Heart left ventricle (tissue), 16 donors: ENCODE results near the gene CBX7. TPM values are rescaled to one million over a fixed set of nuclear protein-coding genes. Genes with fewer than 3 reads are reported as not detected.
A peak's percentile ranks its signal among the peaks of the same experiment; 100 is the strongest.

Experiments used
- ATAC-seq, 4 donors: fragments of 200-7000 bp; cut with Tn5 transposase; one replicate each; pipeline ENCODE4 v1.9.1; 2020 to 2022; ENCODE audit warnings: moderate library complexity in 4 of 4, mild to moderate bottlenecking in 3 of 4, moderate number of reproducible peaks in 1 of 4
- DNase-seq, 5 donors: peaks; one replicate each; pipeline ENCODE4 v3.0.0-alpha.2; 2020
- H3K27ac ChIP-seq, 12 donors: fragments of 200-600 bp; sonication (generic) in 4 of 12; one replicate each; pipeline versions ENCODE4 v1.5.0 to v1.8.0; 2016 to 2022; ENCODE audit warnings: mild to moderate bottlenecking in 2 of 12
- H3K27me3 ChIP-seq, 9 donors: fragments of 200-600 bp; sonication (generic) in 2 of 9; one replicate each; pipeline versions ENCODE4 v1.5.1 to v1.8.0; 2016 to 2022; ENCODE audit warnings: mild to moderate bottlenecking in 3 of 9
- H3K36me3 ChIP-seq, 9 donors: fragments of 200-600 bp; sonication (generic) in 2 of 9; one replicate each; pipeline versions ENCODE4 v1.5.0 to v1.8.0; 2018 to 2022; ENCODE audit warnings: mild to moderate bottlenecking in 2 of 9
- H3K4me1 ChIP-seq, 12 donors: fragments of 200-600 bp; sonication (generic) in 4 of 12; one replicate each; pipeline versions ENCODE4 v1.5.0 to v1.8.0; 2016 to 2022; ENCODE audit warnings: mild to moderate bottlenecking in 3 of 12
- H3K4me3 ChIP-seq, 12 donors: fragments of 200-600 bp; sonication (generic) in 4 of 12; one replicate each; pipeline versions ENCODE4 v1.5.0 to v1.8.0; 2017 to 2022; ENCODE audit warnings: mild to moderate bottlenecking in 9 of 12, moderate library complexity in 4 of 12
- H3K9me3 ChIP-seq, 12 donors: fragments of 200-600 bp; sonication (generic) in 4 of 12; one replicate each; pipeline versions ENCODE4 v1.5.0 to v1.8.0; 2016 to 2022; ENCODE audit warnings: mild to moderate bottlenecking in 1 of 12
- CTCF ChIP-seq, 12 donors: fragments of 200-600 bp; sonication (generic) in 4 of 12; IDR thresholded peaks; one replicate each; pipeline versions ENCODE4 v1.5.0 to v1.8.0; 2018 to 2022; ENCODE audit warnings: antibody characterized with exemption in 12 of 12, mild to moderate bottlenecking in 5 of 12
- POLR2A ChIP-seq, 2 donors: fragments of 450-650 bp; IDR thresholded peaks; one replicate each; pipeline ENCODE4 v1.6.1; 2017; ENCODE audit warnings: antibody characterized with exemption in 2 of 2, mild to moderate bottlenecking in 2 of 2, moderate library complexity in 2 of 2
- WGBS, 4 donors: extraction: QIAGEN DNeasy Blood & Tissue Kit in 2 of 4; methylation state at CpG; one replicate each; pipeline versions ENCODE4 v1.1.5 to v1.1.7; 2013 to 2018; 5-methylcytosine and 5-hydroxymethylcytosine counted together
- intact Hi-C, 10 donors: fragments of 100-400 bp; cut with DNase I; formaldehyde crosslinking; loops; one replicate each; pipeline versions ENCODE4 v1.11.1 to v1.14.2; 2022
- polyA plus RNA-seq, 2 donors: library from polyadenylated mRNA; stranded (reverse); fragments of 200-250 nt; gene quantifications; one replicate each; pipeline ENCODE4 v1.2.3, GENCODE V29; 2013
- total RNA-seq, 9 donors: library from RNA; depleted of rRNA in 2 of 9; stranded (reverse); fragments of >200 nt in 2 of 9; fragmentation: NEBNext Ultra II Directional in 3 of 9; extraction: Animal tissue kit (Norgen Biotek cat#: 25700) in 3 of 9; gene quantifications; one replicate each; pipeline versions ENCODE4 v1.1.0 to v1.2.4, GENCODE V29; 2016 to 2023
- donor health status: ischemic (EF 13 %, LVEDD 7.1; RV severe dilation, severe dysfunction).
- donor health status: healthy with polysubstance abuse.
- donor health status: DM: no; HTN: yes; CAD: no.
- donor health status: DM: no; HTN: no; CAD: no.
- donor health status: ischemic (EF 25% LVEDD 6.9; RV normal size, moderate dysfunction).
- donor health status: ischemic (EF 25% LVEDD 5.7; RV mildly dilated, moderate dysfunction).
- donor health status: healthy.
- donor health status: DM: yes; HTN: yes; CAD: no.
- donor health status: ischemic (EF 35%, LVEDD 5.7; RV mildly dilated, moderate dysfunction).
- donor health status: nonischemic (EF 11% LVEDD 7.7; RV severe dilation, severe dysfunction).
- donor health status: DM: yes; HTN: yes; CAD: no.
- donor health status: PGD.
- donor health status: ischemic (EF 29% LVEDD 5.4; RV normal size, mild dysfunction).
- donor health status: nonischemic (EF 23%, LVEDD 6.1; RV moderate dilation, normal function).

CBX7 gene
- total and polyA plus RNA-seq, 11 donors = 48.3 to 187 (median 69.8) TPM

GRCh38 chr22:39135092-39135896, 17.2 kb downstream of the CBX7 start:
- ATAC-seq (peak in 3 of 4 donors; percentile 66 to 75 (median 73)), DNase-seq (peak; percentile 49 to 82 (median 68))
- peaks cover 0 to 32% (median 15%) of the 10 kb centered on the region in 12 donors for H3K4me1 ChIP-seq
- peak in 11 of 12 donors; percentile 24 to 67 (median 44) for TF ChIP-seq CTCF (IDR thresholded peaks at IDR 0.05)
- no peak for TF ChIP-seq POLR2A (IDR thresholded peaks at IDR 0.05)
- no peaks in the 10 kb centered on the region for H3K27me3 ChIP-seq
- intact Hi-C loops = loop anchor here in 2 of 10 donors (5.0 to 10.0 kb wide), 2 partner anchors 263 to 370 kb away; partner anchors contain the start of gene CBX6 (in 1 of the 2)
- H3K36me3 ChIP-seq = peaks cover 0 to 58% (median 19%) of the 10 kb centered on the region in 9 donors
- WGBS, 4 donors = 48 to 62% (median 48%) methylated on average over 10 to 15 of the region's 15 CpGs
- peak overlapping the region in 1 of 12 donors; percentile 57 for H3K27ac ChIP-seq
- H3K9me3 ChIP-seq = no peaks in the 10 kb centered on the region
- H3K4me3 ChIP-seq = no peak overlapping the region

GRCh38 chr22:39134366-39135091, 18.0 kb downstream of the CBX7 start:
- no peaks in the 10 kb centered on the region for H3K9me3 ChIP-seq
- intact Hi-C loops = loop anchor here in 2 of 10 donors (5.0 to 10.0 kb wide), 2 partner anchors 262 to 370 kb away; partner anchors contain the start of gene CBX6 (in 1 of the 2)
- H3K27me3 ChIP-seq = no peaks in the 10 kb centered on the region
- H3K36me3 ChIP-seq = peaks cover 0 to 57% (median 19%) of the 10 kb centered on the region in 9 donors
- no peak overlapping the region for H3K4me3 ChIP-seq
- ATAC-seq (no peak), DNase-seq (no peak)
- peaks cover 0 to 33% (median 15%) of the 10 kb centered on the region in 12 donors for H3K4me1 ChIP-seq
- no peak for TF ChIP-seq POLR2A (IDR thresholded peaks at IDR 0.05)
- TF ChIP-seq CTCF (IDR thresholded peaks at IDR 0.05) = no peak
- H3K27ac ChIP-seq = peak overlapping the region in 1 of 12 donors; percentile 57
- WGBS, 4 donors = 78 to 92% (median 87%) methylated on average over 12 to 35 of the region's 35 CpGs

- DNase-seq (no peak), ATAC-seq (no peak)
- peaks cover 0 to 53% (median 19%) of the 10 kb centered on the region in 9 donors for H3K36me3 ChIP-seq
- intact Hi-C loops = loop anchor here in 1 of 10 donors (10.0 kb wide), 1 partner anchor 369 kb away; no protein-coding TSS in a partner anchor
- no peaks in the 10 kb centered on the region for H3K9me3 ChIP-seq
- H3K4me3 ChIP-seq = no peak overlapping the region
- WGBS, 4 donors = 87 to 91% (median 89%) methylated on average over 15 to 17 of the region's 17 CpGs
- TF ChIP-seq POLR2A (IDR thresholded peaks at IDR 0.05) (no peak), CTCF (IDR thresholded peaks at IDR 0.05) (no peak)
- H3K4me1 ChIP-seq = peaks cover 0 to 33% (median 15%) of the 10 kb centered on the region in 12 donors
- no peak overlapping the region for H3K27ac ChIP-seq
- no peaks in the 10 kb centered on the region for H3K27me3 ChIP-seq
Measured at GRCh38 chr22:39133871-39134270, 18.6 kb downstream of the CBX7 start.
